Peyer's patch (tissue), 4 donors: ENCODE measurements around the gene THAP4.

Experiments
- POLR2A ChIP-seq, 2 donors: fragments of 450-650 bp; IDR thresholded peaks; one replicate each; pipeline ENCODE4 v1.5.1; 2017; ENCODE audit warnings: antibody characterized with exemption in 2 of 2, mild to moderate bottlenecking in 2 of 2, moderate library complexity in 2 of 2
- TF ChIP-seq, protein P1 (sequence below), 6 experiments: fragments of 450-650 bp in 4 of 6; fragments of 200-600 bp in 2 of 6; sonication (generic) in 1 of 6; IDR thresholded peaks; one replicate each; pipeline ENCODE4 v1.5.1; 2017 to 2019; ENCODE audit warnings: antibody characterized with exemption in 6 of 6, mild to moderate bottlenecking in 3 of 6, moderate library complexity in 1 of 6

DNA sequence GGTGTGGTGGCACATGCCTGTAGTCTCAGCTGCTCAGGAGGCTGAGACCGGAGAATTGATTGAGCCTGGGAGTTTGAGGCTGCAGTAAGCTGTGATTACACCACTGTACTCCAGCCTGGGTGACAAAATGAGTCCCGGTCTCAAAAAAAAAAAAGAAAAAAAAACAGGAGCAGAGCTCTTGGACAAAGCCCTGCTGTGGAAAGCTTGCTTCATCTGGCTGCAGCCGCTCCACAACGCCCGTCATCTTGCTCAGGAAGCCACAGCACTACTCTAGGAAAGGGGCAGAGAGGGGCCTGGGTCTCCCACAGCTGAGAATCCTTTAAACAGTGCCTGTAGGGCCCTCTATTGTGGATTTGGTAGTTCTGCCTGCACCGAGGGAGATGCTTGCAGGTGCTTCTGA, 11.5 kb upstream of the THAP4 start:
- TF ChIP-seq, protein P1, sequence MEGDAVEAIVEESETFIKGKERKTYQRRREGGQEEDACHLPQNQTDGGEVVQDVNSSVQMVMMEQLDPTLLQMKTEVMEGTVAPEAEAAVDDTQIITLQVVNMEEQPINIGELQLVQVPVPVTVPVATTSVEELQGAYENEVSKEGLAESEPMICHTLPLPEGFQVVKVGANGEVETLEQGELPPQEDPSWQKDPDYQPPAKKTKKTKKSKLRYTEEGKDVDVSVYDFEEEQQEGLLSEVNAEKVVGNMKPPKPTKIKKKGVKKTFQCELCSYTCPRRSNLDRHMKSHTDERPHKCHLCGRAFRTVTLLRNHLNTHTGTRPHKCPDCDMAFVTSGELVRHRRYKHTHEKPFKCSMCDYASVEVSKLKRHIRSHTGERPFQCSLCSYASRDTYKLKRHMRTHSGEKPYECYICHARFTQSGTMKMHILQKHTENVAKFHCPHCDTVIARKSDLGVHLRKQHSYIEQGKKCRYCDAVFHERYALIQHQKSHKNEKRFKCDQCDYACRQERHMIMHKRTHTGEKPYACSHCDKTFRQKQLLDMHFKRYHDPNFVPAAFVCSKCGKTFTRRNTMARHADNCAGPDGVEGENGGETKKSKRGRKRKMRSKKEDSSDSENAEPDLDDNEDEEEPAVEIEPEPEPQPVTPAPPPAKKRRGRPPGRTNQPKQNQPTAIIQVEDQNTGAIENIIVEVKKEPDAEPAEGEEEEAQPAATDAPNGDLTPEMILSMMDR (IDR thresholded peaks at IDR 0.05), result no peak
- no peak for TF ChIP-seq POLR2A (IDR thresholded peaks at IDR 0.05)
